GM18526 (cell line): Measurements from ENCODE around the gene SEC24D.

ENCODE experiments used
- POLR2A ChIP-seq: IDR thresholded peaks from 3 replicates; pipeline ENCODE4 v1.6.1; 2011; ENCODE audit not compliant: insufficient read length; ENCODE audit errors: extremely low read depth

Gene SEC24D

DNA sequence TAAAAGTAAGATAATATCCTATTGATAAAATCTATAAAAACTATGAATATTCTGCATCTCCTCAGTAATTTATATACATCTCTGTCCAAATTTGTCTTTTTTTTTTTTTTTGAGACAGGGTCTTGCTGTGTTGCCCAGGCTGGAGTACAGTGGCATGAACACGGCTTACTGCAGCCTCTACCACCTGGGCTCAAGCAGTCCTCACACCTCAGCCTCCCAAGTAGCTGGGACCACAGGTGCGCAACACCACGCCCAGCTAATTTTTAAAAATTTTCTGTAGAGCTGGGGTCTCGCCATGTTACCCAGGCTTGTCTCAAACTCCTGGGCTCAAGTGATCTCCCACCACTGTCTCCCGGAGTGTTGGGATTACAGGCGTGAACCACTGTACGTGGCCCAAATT, 12.3 kb upstream of the SEC24D start:
- TF ChIP-seq POLR2A: no peak

- TF ChIP-seq POLR2A: no peak
These were observed 11.1 kb upstream of the SEC24D start for GRCh38 chr4:118846979-118847378.

GRCh38 chr4:118845552-118846050, 9.7 kb upstream of the SEC24D start:
- TF ChIP-seq POLR2A: no peak

DNA sequence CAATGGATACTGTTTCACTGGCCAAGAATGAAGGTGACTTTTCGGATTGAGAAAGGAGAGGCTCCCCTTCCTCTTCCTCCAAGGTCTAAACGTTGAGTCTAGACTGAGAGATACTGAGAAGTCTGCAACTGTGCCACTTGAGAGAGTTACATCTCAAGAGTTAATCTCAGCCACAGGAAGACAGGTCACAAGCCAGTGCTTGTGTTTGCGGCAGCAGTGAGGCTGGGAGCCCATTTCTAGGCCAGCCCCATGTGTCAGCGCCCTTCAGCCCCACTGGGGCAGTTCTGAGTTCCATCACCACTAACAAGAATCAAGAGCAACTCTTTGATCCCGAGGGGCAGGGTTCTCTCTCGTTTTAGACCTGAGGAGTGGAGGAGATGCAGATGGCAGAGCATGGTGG, 7.3 kb upstream of the SEC24D start:
- no peak for TF ChIP-seq POLR2A

DNA sequence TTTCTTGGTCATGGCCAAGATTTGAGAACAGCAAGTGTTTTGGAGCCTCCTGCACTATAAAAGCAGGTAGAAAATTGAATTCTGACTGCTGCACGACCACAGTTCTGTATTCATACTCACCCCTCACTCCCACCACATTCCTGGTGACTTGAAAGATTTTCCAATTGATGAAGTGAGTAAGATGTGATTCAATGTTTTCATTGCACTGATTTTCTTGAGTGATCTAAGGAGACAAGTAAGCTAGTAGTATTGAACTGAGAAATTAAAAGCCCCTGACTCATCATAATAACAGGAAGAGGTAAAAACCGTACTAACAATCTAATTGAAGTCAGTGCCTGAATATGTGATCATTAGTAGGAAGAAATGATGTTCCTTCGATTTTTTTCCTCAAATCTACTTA, 6.1 kb upstream of the SEC24D start:
- no peak for TF ChIP-seq POLR2A

GRCh38 chr4:118839221-118839927, 3.4 kb upstream of the SEC24D start:
- no peak for TF ChIP-seq POLR2A

GRCh38 chr4:118837121-118837507, 1.2 kb upstream of the SEC24D start:
- no peak for TF ChIP-seq POLR2A

GRCh38 chr4:118836301-118837120, 585 bp upstream of the SEC24D start:
- TF ChIP-seq POLR2A: no peak

- TF ChIP-seq POLR2A: peak; percentile 43
These were observed 861 bp downstream of the SEC24D start for GRCh38 chr4:118834960-118835569.

GRCh38 chr4:118834070-118834469, 1.9 kb downstream of the SEC24D start:
- no peak for TF ChIP-seq POLR2A

DNA sequence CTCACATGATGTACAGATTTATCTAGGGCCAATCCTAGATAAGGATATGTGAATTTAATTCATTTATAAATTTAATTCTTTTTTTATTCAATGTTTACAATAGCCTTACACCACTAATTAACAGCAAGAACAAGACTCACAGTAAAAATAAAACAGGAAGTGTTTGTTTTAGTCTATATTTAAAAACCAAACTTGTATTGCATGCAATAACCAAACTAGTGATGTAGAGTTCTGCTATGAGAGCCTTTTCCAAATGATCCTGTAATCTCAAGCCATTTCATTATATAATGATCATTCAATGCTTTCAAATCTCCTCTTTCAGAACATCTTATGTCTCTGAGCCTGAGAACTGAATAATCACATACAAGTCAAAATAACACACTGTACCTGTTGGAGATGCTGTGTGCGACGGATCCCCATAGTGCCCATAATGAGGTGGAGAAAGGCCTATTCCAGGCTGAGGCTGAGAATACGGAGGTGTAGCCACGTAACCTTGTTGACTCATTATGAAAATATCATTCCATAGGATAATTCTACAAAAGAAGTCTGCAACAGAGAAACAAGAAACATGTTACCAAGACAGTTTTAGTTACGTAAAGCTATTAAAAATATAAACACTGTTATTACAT, 2.6 kb downstream of the SEC24D start:
- no peak for TF ChIP-seq POLR2A

- TF ChIP-seq POLR2A: no peak
These were observed 6.8 kb downstream of the SEC24D start for GRCh38 chr4:118829107-118829506.

DNA sequence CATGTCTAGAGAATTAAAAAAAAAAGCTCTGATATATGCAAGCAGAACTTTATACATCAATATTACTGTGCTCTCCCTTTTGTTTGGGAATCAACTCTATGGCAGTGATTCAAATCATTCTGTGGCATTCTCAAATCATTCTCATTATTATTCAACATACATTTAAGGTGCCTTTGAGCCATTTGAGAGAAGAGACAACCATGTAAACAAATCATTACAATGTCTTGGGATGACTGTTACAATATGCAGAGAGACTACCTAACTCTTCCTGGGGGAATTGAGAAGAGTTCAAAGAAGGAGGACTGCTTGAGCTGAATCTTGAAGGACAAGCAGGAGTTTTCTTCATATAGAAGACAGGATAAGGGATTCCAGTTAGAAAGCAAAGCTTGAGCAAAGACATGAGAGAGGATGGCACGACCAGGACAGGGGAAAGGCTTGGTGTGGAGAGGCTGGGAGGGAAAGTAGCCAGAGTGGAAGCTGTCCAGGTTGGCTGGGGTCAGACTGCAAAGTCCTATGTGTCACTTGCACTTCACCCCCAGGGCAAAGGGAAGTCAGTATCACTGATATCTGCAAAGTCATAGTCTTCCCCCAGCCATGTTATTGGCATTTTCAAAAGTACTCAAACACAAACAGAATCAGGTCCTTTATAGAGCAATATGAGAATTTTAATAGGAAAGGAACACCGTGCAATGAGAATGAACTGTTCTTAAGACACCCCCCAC, 9.0 kb downstream of the SEC24D start:
- no peak for TF ChIP-seq POLR2A

GRCh38 chr4:118825799-118826198, 10.1 kb downstream of the SEC24D start:
- no peak for TF ChIP-seq POLR2A

DNA sequence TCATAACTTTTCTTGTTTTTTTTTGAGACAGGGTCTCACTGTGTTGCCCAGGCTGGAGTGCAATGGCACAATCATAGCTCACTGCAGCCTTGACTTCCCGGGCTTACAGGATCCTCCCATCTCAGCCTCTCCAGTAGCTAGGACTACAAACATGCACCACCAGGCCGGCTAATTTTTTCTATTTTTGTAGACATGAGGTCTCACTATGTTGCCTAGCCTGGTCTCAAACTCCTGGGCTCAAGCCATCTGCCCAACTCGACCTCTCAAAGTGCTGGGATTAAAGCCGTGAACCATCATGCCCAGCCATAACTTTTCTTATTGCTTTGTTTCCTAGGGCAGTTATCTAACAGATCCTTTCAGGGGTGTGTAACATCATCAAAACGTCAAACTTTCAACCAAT, 11.8 kb downstream of the SEC24D start:
- no peak for TF ChIP-seq POLR2A
